HepG2 (cell line): ENCODE data around the gene CYB5D1. TPM values are rescaled to one million over a fixed set of nuclear protein-coding genes. Genes with fewer than 3 reads are reported as not detected.

ENCODE experiments used
- ADNP ChIP-seq: sonication (generic); formaldehyde crosslinking; IDR thresholded peaks from 2 replicates; pipeline ENCODE4 v1.4.0; 2020; ENCODE audit warnings: missing genetic modification reagents
- CREB1 ChIP-seq, 2 experiments: fragments of 450-650 bp in 1 of 2; IDR thresholded peaks; 2 replicates each; pipeline ENCODE4 v1.6.1; 2016 to 2017; ENCODE audit warnings: control low read depth in 1 of 2, mild to moderate bottlenecking in 1 of 2, missing compliant biosample characterization in 1 of 2, missing genetic modification characterization in 1 of 2
- DDIT3 ChIP-seq: sonication (generic); formaldehyde crosslinking; IDR thresholded peaks from 2 replicates; pipeline ENCODE4 v1.4.0; 2020; ENCODE audit warnings: mild to moderate bottlenecking, missing genetic modification reagents
- DPF2 ChIP-seq: sonication (generic); formaldehyde crosslinking; IDR thresholded peaks from 2 replicates; pipeline ENCODE4 v1.4.0; 2020; ENCODE audit warnings: mild to moderate bottlenecking, low read depth, missing genetic modification reagents, borderline replicate concordance
- EED ChIP-seq: sonication (generic); formaldehyde crosslinking; IDR thresholded peaks from 2 replicates; pipeline ENCODE4 v1.5.0; 2020; ENCODE audit warnings: mild to moderate bottlenecking, missing genetic modification reagents
- HNF4G ChIP-seq, 2 experiments: sonication (generic) in 1 of 2; formaldehyde crosslinking in 1 of 2; IDR thresholded peaks; 2 replicates each; pipeline versions ENCODE4 v1.4.0 to v1.6.1; 2011 to 2020; ENCODE audit warnings: borderline replicate concordance in 2 of 2, low read depth in 2 of 2, mild to moderate bottlenecking in 2 of 2, low read length in 1 of 2, missing genetic modification reagents in 1 of 2, moderate library complexity in 1 of 2
- JUND ChIP-seq: sonication (generic); formaldehyde crosslinking; IDR thresholded peaks from 2 replicates; pipeline ENCODE4 v1.8.0; 2022; ENCODE audit warnings: mild to moderate bottlenecking, missing genetic modification reagents
- MLXIP ChIP-seq: sonication (generic); formaldehyde crosslinking; IDR thresholded peaks from 2 replicates; pipeline ENCODE4 v1.9.0; 2021; ENCODE audit warnings: missing genetic modification reagents, borderline replicate concordance
- PAX8 ChIP-seq: sonication (generic); formaldehyde crosslinking; IDR thresholded peaks from 2 replicates; pipeline ENCODE4 v1.8.0; 2022; ENCODE audit warnings: mild to moderate bottlenecking, missing genetic modification reagents, borderline replicate concordance
- PRDM15 ChIP-seq: sonication (generic); formaldehyde crosslinking; IDR thresholded peaks from 2 replicates; pipeline ENCODE4 v1.4.0; 2020; ENCODE audit warnings: missing genetic modification reagents
- SMC3 ChIP-seq: IDR thresholded peaks from 2 replicates; pipeline ENCODE4 v1.6.1; 2011; ENCODE audit warnings: low read length, improper control_type of control experiment
- TAF15 ChIP-seq: fragments of 200-400 bp; formaldehyde crosslinking; IDR thresholded peaks from one replicate; pipeline ENCODE4 v1.6.1; 2018; ENCODE audit warnings: mild to moderate bottlenecking, low read depth, low read length; ENCODE audit not compliant: poor library complexity, severe bottlenecking
- ZMYM3 ChIP-seq: sonication (generic); formaldehyde crosslinking; IDR thresholded peaks from 2 replicates; pipeline ENCODE4 v1.5.1; 2020; ENCODE audit warnings: mild to moderate bottlenecking, missing genetic modification reagents
- ZNF20 ChIP-seq: sonication (generic); formaldehyde crosslinking; IDR thresholded peaks from 2 replicates; pipeline ENCODE4 v1.4.0; 2020; ENCODE audit warnings: mild to moderate bottlenecking, moderate library complexity, missing genetic modification reagents
- ZNF224 ChIP-seq: sonication (generic); formaldehyde crosslinking; IDR thresholded peaks from 2 replicates; pipeline ENCODE4 v1.5.0; 2020; ENCODE audit warnings: mild to moderate bottlenecking, missing genetic modification reagents
- ZNF264 ChIP-seq: sonication (generic); formaldehyde crosslinking; IDR thresholded peaks from 2 replicates; pipeline ENCODE4 v1.4.0; 2020; ENCODE audit warnings: missing genetic modification reagents
- ZNF33A ChIP-seq: sonication (generic); formaldehyde crosslinking; IDR thresholded peaks from 2 replicates; pipeline ENCODE4 v1.5.1; 2020; ENCODE audit warnings: missing genetic modification reagents, mild to moderate bottlenecking, moderate library complexity, borderline replicate concordance
- ZNF33B ChIP-seq: sonication (generic); formaldehyde crosslinking; IDR thresholded peaks from 2 replicates; pipeline ENCODE4 v1.5.1; 2020; ENCODE audit warnings: mild to moderate bottlenecking, missing genetic modification reagents
- ZNF543 ChIP-seq: sonication (generic); formaldehyde crosslinking; IDR thresholded peaks from 2 replicates; pipeline ENCODE4 v1.4.0; 2020; ENCODE audit warnings: mild to moderate bottlenecking, missing genetic modification reagents
- ZNF550 ChIP-seq: sonication (generic); formaldehyde crosslinking; IDR thresholded peaks from 2 replicates; pipeline ENCODE4 v1.4.0; 2020; ENCODE audit warnings: mild to moderate bottlenecking, missing genetic modification reagents, borderline replicate concordance
- ZNF83 ChIP-seq: sonication (generic); formaldehyde crosslinking; IDR thresholded peaks from 2 replicates; pipeline ENCODE4 v1.4.0; 2020; ENCODE audit warnings: missing genetic modification reagents, mild to moderate bottlenecking, borderline replicate concordance
- polyA plus RNA-seq, 8 experiments: library from polyadenylated mRNA; depleted of rRNA in 3 of 8; stranded (reverse) in 7 of 8; unstranded in 1 of 8; fragments of >200 nt; fragmentation: Illumina TruSeq in 4 of 8; extraction: Trizol in 4 of 8; gene quantifications; 2 replicates each; pipeline versions ENCODE4 v1.2.1 to v1.2.3, GENCODE V29; 2011 to 2016; ENCODE audit warnings: low read depth in 4 of 8, missing spikeins in 1 of 8, mixed read lengths in 1 of 8; ENCODE audit not compliant: insufficient read depth in 1 of 8
- total RNA-seq, 5 experiments: library from RNA; depleted of rRNA; stranded (reverse); fragments of >200 nt; fragmentation: Illumina TruSeq; extraction: Trizol; gene quantifications; 2 replicates each; pipeline ENCODE4 v1.2.3, GENCODE V29; 2016; ENCODE audit warnings: low read depth in 1 of 5

Gene CYB5D1
- total and polyA plus RNA-seq, 2 of the 13 experiments (the other 11 are each of a cell fraction or from before 2014, with no cell fraction given), result 8.9 to 17.0 TPM

- TF ChIP-seq PRDM15 (CRISPR knock-in tag) (peak; percentile 79), PAX8 (CRISPR knock-in tag) (no peak), ZNF543 (peak; percentile 24; the same call in 1 of the 2 replicates), ZNF224 (CRISPR knock-in tag) (no peak), ZNF20 (no peak), CREB1 (IDR thresholded peaks at IDR 0.05) (no peak), CREB1 (CRISPR knock-in tag; IDR thresholded peaks at IDR 0.05) (peak; percentile 76), JUND (CRISPR knock-in tag) (no peak), ZNF550 (CRISPR knock-in tag) (no peak), DDIT3 (no peak), DPF2 (CRISPR knock-in tag) (0 out of 2 replicates have a peak, but pooled peaks have one; percentile 16), MLXIP (no peak), EED (no peak; the same call in 1 of the 2 replicates), SMC3 (no peak), ZNF33A (CRISPR knock-in tag) (no peak), ZMYM3 (CRISPR knock-in tag) (no peak), ADNP (no peak), ZNF264 (0 out of 2 replicates have a peak, but pooled peaks have one; percentile 52), ZNF83 (CRISPR knock-in tag) (no peak), ZNF33B (CRISPR knock-in tag) (no peak), HNF4G (IDR thresholded peaks at IDR 0.05; ENCODE audit: borderline replicate concordance, low read depth, low read length) (no peak), HNF4G (CRISPR knock-in tag; IDR thresholded peaks at IDR 0.05; ENCODE audit: borderline replicate concordance, low read depth) (no peak), TAF15 (no peak)
Observed at GRCh38 chr17:7856811-7857712, 741 bp upstream of the CYB5D1 start, which contains the start of gene NAA38 (continued).
